ENCODE data around the gene DNMBP.
"Not testable (repeated sequence)": the region's sequence is repeated elsewhere in the genome, so short reads cannot be mapped to it uniquely, and the experiment has no call there.

DNMBP gene

DNA sequence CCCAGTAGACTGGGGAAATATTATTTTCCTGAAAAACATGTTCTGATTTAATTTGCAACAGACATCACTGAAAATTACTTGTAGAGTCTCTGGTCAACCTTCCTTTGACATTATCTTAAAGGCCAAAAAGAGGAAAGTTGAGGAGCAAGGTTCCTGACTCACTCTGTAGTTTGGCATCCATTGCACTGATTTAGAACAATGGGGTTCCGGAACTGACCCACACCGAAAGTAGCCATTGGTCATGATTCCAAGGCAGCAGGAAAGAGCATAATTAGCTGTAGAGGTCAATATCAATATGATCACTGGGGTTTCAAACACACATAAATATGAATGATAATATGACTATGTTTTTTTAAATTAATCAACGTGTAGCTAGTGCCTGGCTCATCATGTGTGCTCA is 65.8 kb downstream of the DNMBP start:
- DNase-seq, result no peak

- no peak for DNase-seq
Measured at GRCh38 chr10:99941942-99942820, 67.6 kb downstream of the DNMBP start.

DNA sequence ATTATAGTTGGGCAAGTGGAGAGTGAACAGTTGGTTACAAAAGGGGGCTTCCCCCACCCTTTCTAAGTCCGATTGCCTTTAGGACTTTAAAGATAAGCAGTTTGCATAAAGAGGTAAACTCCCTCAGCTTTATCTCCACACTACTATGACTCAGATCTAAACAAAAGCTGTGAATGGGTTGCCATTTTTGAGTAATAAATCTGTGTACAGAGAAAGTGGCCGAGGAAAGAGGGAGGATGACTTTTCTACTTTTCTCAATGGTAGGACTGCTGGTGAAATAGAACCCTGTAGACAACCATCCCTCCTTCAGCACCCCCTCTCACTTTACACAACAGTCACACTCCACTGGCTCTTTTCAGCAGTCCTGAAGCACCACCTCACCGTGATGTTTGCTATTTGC is 71.2 kb downstream of the DNMBP start:
- no peak for DNase-seq

DNA sequence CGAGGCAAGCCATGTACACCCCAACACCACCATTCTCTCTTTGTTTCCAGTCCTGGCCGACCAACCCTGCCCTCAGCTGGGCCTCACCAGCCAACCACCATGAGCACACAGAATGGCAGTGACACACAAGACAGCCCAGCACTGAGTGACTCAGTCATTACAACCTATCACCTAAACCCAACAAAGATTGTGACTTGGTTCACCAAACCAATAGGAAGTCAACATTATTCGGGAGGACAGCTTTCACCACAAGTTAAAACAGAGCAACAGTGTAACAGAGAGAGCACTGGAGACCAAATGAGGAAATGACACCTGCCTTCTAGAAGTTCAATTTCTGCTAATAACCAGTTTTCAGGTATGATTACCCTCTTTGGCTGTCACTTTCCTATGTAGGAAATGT is 72.1 kb downstream of the DNMBP start:
- DNase-seq, result no peak

DNA sequence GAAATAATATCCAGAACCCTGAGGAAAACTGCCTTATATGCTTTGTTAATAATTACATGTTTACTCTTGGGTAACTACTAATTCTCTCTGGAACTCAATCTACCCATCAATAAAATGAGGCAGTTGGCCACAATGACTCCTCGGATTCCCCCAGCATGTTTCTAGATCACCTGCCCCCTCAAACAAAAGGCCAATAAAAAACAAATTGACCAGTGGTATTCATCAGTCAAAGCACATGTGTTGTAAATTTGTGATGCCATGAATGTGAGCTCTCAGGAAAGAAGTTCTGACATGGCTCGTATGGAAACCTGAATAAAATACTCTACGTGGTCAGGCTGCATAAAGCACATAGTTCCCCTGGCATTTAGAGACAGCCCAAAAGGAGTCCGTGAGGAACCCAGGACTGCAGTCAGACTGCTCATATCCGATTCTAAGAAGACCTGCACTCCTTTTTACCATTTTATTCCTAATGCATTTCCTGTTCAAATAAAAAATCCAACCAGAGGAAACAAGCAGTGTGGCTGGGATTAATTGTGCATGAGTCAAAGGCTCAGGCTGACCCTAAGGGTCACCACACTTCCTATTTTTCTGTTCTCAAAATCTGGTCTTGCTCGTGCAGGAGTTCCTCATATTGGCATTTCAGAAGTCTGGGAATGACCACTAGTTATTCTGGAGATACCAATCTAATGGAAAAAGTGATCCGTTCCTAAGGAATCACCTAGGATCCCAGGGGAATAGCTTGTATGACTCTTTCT is 77.4 kb downstream of the DNMBP start:
- not testable (repeated sequence) for DNase-seq

DNA sequence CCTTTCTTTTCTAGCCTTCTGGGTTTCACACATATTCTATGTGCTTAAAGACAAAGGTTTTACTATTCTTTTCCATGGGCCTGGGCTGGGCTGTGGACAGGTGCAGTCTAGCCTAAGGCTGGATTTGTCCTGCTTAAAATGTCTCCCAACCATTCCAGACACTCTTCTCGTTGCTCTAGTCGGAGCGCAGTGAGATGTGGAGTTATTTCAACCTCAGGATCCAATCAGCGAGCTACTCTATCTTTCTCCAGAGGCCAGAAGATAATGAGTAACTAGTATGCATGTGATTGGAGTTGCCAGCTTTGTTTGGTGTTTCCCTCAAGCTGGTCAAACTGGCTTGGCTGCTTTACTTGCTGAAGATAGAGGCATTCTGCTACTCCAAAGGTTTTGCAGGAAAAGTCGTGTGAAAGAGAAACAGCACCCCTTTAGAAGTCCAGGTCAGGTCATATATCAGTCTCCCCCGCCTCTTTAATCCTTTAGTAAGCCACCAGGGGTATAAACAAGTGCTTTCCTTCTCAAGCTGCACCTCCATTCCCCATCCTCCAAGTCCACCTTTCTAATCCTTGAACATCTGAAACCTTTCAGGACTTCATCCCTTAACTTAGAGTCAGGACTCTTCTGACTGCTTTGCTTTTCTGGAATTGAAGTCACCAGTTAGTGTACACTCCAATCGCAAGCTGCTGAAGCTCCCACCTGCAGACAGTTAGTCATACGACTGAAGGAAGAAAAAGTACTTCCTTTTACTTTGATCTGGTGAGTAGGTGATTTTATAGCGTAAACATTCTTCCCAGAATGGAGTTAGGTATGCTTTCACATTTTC is 78.8 kb downstream of the DNMBP start:
- no peak for DNase-seq

DNA sequence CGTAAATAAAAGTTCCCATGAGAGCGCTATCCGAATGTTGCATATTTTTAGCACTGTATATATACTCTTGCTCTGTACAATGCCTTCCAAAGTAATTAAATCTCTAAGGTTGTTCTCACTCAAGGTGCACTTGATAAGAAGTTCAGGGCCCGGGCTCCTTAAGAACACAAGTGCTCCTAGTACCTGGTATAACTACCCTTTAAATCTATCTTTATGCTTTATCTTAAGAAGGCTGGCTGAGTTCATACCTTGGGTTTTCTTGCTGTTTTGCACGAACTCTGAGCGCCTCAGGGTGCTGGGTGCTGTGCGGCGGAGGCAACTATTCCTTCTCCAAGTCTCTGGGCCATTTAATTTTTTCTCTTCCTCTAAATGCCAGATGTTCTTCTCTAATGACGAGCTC is 80.4 kb downstream of the DNMBP start:
- DNase-seq, result no peak

GRCh38 chr10:99927721-99928280 is 81.9 kb downstream of the DNMBP start:
- no peak for DNase-seq

- DNase-seq, result no peak
Measured at GRCh38 chr10:99926925-99927720, 82.6 kb downstream of the DNMBP start.

DNA sequence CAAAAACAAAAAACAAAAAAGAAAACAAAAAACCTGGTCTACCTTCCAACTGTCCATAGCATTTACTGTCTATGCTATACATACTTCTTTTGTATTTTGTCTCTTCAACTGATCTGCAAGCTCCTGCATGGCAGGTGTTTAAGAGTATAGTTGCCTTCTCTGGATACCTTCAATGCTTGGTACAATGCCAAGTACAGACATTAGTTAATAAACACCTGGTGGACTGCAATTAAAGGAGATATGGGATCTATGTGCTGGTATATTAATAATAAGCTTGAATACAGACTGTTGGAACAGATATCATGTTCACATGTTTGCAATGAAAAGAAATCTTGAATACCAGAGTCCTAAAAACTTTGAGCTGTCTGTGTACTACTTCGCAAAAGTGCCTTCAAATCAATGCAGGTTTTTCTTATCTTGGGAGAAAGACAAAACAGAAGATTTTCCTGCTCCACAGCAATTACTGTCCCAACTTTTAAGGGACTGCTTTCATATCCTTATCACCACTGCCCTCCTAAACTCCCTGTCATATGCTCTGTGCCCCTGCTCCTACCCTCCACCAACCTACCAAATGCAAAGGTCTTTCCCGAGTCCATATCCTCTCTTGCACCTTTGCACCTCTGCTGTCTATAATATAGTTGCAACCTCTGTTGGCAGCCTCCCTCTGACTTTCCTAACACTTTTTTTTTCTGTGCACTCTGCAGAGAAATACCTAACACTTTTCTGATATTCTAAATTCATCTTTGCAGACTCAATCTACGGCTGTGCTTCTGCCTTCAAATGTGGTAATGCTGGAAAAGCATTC is 85.1 kb downstream of the DNMBP start:
- DNase-seq, result no peak

- DNase-seq, result no peak
Measured at GRCh38 chr10:99921948-99922347, 87.8 kb downstream of the DNMBP start.

DNA sequence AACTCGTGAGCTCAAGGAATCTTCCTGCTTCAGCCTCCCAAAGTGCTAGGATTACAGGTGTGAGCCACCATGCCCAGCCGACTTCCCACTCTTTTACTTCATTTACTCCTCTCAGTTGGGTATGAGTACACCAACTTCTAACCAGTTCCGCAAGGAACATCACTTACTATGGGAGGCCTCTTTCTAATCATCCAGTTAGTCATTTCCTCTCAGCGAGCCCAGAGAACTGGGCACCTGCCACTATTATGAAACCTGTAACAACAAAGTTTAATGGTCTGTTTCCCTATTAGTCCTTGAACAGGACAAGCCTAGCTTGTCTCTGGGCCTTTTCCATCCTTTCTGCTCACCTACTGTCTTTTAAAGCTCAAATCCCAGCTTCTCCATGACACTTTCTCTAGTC is 88.8 kb downstream of the DNMBP start:
- DNase-seq, result no peak

DNA sequence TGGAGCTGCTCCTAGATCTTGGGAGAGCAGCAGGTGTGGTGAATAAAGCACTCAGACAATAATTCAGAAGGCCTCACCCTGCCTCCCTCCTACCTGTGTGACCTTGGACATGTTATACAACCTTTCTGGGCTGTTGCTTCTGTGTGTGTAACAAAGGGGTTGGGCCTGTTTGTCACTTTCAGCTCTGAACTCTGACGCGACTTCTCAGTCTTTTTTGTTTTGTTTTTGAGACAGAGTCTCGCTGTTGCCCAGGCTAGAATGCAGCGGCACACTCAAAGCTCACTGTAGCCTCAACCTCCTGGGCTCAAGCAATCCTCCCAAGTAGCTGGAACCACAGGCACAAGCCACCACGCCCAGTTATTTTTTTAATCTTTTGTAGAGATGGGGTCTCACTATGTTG is 89.3 kb downstream of the DNMBP start:
- no peak for DNase-seq

DNA sequence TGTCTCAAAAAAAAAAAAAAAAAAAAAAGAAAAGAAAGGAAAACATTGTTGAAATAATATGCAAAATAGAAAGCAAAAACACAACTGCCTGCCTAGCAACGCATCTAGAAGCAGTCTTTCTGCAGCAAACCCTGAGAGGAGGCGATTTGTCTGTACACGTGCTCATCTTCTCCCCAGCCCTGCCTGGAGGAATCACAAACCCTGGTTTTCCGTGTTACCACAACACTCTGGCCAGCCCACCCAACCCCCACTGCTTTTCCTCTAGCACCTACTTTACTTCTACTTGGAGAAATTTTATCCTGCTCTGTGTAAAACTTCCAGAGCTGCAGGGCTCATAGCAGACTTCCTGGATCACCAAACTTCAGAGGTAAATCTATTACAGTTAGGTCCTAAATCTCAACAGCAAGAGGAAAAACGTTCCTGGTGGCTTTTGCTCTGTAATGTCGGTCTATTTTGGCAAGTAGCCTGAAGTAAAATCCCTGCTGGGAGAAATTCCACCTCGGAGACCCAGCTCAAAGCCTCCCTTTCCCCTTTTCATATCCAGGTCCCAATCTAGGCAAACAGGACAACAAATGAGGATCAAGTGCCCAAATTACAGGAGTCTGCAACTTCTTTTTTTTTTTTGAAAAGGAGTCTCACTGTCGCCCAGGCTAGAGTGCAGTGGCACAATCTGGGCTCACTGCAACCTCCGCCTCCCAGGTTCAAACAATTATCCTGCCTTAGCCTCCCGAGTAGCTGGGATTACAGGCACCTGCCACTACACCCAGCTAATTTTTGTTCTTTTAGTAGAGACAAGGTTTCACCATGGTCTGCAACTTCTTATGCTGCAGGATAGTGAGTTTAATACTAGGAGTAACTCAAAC is 91.6 kb downstream of the DNMBP start:
- DNase-seq, result no peak

- DNase-seq, result no peak
Measured at GRCh38 chr10:99916776-99917175, 93.0 kb downstream of the DNMBP start.

DNA sequence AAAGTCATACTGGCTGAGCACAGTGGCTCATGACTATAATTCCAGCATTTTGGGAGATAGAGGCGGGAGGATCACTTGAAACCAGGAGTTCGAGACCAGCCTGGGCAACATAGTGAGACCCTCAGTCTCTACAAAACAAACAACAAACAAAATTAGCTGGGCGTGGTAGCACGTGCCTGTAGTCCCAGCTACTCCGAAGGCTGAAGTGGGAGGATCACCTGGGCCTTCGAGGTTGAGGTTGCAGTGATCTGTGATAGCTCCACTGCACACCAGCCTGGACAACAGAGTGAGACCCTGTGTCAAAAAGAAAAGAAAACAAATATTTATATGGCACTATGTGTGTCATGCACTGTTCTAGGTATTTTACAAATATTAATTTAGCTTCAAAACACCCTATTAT is 94.3 kb downstream of the DNMBP start:
- DNase-seq, result no peak

GRCh38 chr10:99914236-99914635 is 95.5 kb downstream of the DNMBP start:
- DNase-seq, result no peak

DNA sequence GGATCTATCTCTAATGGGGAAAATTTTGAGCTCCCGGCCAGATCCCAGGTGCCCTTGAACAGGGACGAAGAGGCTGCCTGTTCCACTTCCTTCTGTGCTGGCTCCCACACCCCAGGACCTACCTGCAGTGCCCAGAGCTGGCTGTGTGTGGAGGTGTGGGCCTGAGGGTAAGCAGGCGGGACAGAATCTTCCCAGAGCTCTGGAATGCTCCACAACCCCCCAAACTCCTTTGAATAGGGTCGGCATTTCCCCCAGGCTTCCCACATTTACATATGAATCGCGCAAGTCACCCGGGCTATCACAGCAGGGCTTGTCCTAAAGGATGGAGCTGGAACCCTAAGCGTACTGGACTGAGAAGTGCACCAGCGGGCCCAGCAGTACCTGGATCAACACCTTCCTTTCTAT is 95.9 kb downstream of the DNMBP start:
- no peak for DNase-seq

- no peak for DNase-seq
Measured at GRCh38 chr10:99912041-99912440, 97.7 kb downstream of the DNMBP start.

DNA sequence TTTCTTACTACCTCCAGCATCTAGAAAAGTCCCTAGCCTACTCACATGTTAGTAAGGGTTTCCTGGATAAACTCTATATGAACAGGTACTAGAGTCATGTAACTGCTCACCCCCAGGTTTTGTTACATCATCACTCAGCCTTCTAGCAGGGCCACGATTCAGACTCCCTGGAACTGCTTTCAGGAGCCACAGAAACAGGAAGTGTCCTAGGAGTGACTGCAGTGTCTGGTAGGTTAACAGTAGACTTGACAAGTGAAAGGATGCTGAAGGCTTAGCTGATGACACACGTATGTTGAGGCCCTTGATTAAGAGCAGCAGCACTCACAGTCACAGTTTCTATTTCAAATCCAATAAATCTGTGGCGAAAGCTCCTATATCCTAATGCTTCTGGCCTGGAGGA is 101.2 kb downstream of the DNMBP start:
- DNase-seq, result no peak

Measured in NK-92 treated with Interleukin-12 subunit alpha and Interleukin-12 subunit beta, amount 100 ng/mL, for 24 hours (cell line).